Measurements from ENCODE around the gene ZNF217.

DNA sequence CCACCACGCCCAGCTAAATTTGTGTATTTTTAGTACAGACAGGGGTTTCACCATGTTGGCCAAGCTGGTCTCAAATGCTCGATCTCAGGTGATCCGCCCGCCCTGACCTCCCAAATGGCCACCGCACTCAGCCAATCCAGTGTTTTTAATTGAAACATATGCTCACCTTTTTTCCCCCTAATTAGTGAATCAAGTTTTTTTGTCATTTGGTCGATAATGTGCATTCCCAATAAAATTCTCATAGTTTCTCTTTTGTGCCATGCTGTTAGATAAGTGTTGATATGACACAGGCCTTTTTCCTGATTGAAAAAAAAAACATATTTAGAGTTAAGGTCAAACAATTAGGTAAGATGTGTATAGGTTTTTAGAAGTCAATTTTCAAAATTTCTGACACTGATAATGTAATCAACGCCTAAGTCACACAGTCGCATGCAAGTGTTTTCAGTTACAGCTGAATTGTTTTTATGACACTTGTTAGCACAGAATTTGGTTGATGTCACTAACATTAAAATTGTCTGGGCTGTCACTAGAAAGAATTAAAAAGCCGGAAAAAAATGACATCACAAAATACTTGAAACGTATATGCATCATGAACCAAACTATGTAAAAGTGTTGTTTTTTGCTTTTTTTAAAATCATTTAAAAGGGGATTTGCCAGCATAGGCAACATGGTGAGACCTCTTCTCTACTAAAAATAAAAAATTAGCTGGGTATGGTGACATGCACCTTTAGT lies 21.9 kb downstream of the ZNF217 start:
- TF ChIP-seq EZH2 (IDR thresholded peaks at IDR 0.05; ENCODE audit: insufficient read depth, poor library complexity, severe bottlenecking) (no peak), EZH2phosphoT487 (IDR thresholded peaks at IDR 0.05; ENCODE audit: insufficient read depth, low read depth) (no peak)
